ENCODE measurements around the gene FAM13A. TPM values are rescaled to one million over a fixed set of nuclear protein-coding genes. Genes with fewer than 3 reads are reported as not detected.

FAM13A gene
- polyA plus RNA-seq, 1 of the 3 experiments (the other 2 are of a cell fraction) = 0.67 TPM

GRCh38 chr4:88745175-88745574 is 311.8 kb downstream of the FAM13A start:
- no peaks in the 10 kb centered on the region for H3K27me3 ChIP-seq (ENCODE audit: insufficient read depth)
- H3K9me2 ChIP-seq = no peaks in the 10 kb centered on the region
- ChIA-PET CTCF (interaction anchor here (1.1 kb wide), 1 partner anchor 72 kb away, joined by 4 read pairs; no protein-coding TSS in a partner anchor), POLR2A (no interaction called here)
- no peaks in the 10 kb centered on the region for H3K9me3 ChIP-seq
- no peak for DNase-seq
- H3F3A ChIP-seq (replicated peaks; ENCODE audit: insufficient read depth) = no peaks in the 10 kb centered on the region
- TF ChIP-seq JUND (IDR thresholded peaks at IDR 0.05) (no peak), REST (IDR thresholded peaks at IDR 0.05; ENCODE audit: low read depth, low read length) (no peak), FOSL2 (IDR thresholded peaks at IDR 0.05; ENCODE audit: borderline replicate concordance, low read depth) (no peak)
- TF ChIP-seq, protein P1, sequence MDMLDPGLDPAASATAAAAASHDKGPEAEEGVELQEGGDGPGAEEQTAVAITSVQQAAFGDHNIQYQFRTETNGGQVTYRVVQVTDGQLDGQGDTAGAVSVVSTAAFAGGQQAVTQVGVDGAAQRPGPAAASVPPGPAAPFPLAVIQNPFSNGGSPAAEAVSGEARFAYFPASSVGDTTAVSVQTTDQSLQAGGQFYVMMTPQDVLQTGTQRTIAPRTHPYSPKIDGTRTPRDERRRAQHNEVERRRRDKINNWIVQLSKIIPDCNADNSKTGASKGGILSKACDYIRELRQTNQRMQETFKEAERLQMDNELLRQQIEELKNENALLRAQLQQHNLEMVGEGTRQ (IDR thresholded peaks at IDR 0.05; ENCODE audit: borderline replicate concordance, low read depth, low read length) = no peak
- WGBS (ENCODE audit: low lambda C conversion rate) = 85% methylated on average over 1 of the region's 1 CpG
- H3K4me3 ChIP-seq (ENCODE audit: low read depth in 2 of 2, low read length in 1 of 2) = no peak overlapping the region
- H3K36me3 ChIP-seq (replicated peaks in 1 of 2; ENCODE audit: control insufficient read depth in 1 of 2, insufficient read depth in 2 of 2, low read length in 1 of 2) = peaks cover 0 to 3% of the 10 kb centered on the region in 2 experiments
- H2AFZ ChIP-seq (ENCODE audit: low read depth) = no peak overlapping the region
- H4K20me1 ChIP-seq (ENCODE audit: insufficient read depth) = no peaks in the 10 kb centered on the region
- no peak overlapping the region for H3K9ac ChIP-seq
- no peaks in the 10 kb centered on the region for H3K79me2 ChIP-seq (ENCODE audit: insufficient read depth)
- H3K4me1 ChIP-seq (ENCODE audit: control insufficient read depth in 1 of 2, insufficient read depth in 2 of 2, low read depth in 1 of 2, low read length in 1 of 2) = no peaks in the 10 kb centered on the region; a peak in 1 of 4 replicates
- no peak overlapping the region for H3K27ac ChIP-seq (ENCODE audit: low read depth in 2 of 2, low read length in 1 of 2)
- H3K4me2 ChIP-seq = no peak overlapping the region

DNA sequence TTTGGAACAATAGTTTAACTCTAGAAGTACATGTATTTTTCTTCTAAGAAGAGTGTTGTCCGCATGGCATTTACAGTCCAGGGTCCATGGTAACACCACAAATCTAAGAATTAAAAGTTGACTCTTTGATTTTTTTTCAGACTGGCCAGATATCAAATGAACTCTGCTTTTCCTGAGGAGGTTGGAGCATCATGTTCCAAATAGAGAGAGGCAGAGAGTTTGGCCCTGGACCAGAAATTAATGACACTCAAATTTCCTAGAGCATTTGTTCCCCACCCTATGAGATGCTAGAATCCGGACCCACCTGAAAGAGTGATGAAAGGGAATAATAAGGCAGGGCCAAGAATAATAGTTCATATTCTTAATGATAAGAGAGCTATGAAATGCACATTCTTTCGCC is 312.4 kb downstream of the FAM13A start:
- H4K20me1 ChIP-seq (ENCODE audit: insufficient read depth) = no peaks in the 10 kb centered on the region
- ChIA-PET CTCF (interaction anchor here (1.1 kb wide), 1 partner anchor 72 kb away, joined by 4 read pairs; no protein-coding TSS in a partner anchor), POLR2A (no interaction called here)
- no peaks in the 10 kb centered on the region for H3F3A ChIP-seq (replicated peaks; ENCODE audit: insufficient read depth)
- 89% methylated on average over 3 of the region's 3 CpGs for WGBS (ENCODE audit: low lambda C conversion rate)
- H2AFZ ChIP-seq (ENCODE audit: low read depth) = no peak overlapping the region; the same call in 1 of the 2 replicates
- H3K4me2 ChIP-seq = no peak overlapping the region
- peaks cover 0 to 3% of the 10 kb centered on the region in 2 experiments for H3K36me3 ChIP-seq (replicated peaks in 1 of 2; ENCODE audit: control insufficient read depth in 1 of 2, insufficient read depth in 2 of 2, low read length in 1 of 2)
- no peak overlapping the region for H3K9ac ChIP-seq
- no peaks in the 10 kb centered on the region for H3K9me3 ChIP-seq
- H3K27me3 ChIP-seq (ENCODE audit: insufficient read depth) = no peaks in the 10 kb centered on the region
- H3K27ac ChIP-seq (ENCODE audit: low read depth in 2 of 2, low read length in 1 of 2) = no peak overlapping the region; a peak in 1 of 4 replicates
- no peaks in the 10 kb centered on the region for H3K9me2 ChIP-seq
- DNase-seq = no peak
- no peaks in the 10 kb centered on the region; a peak in 1 of 4 replicates for H3K4me1 ChIP-seq (ENCODE audit: control insufficient read depth in 1 of 2, insufficient read depth in 2 of 2, low read depth in 1 of 2, low read length in 1 of 2)
- TF ChIP-seq RFX5 (IDR thresholded peaks at IDR 0.05; ENCODE audit: low read length) = no peak
- TF ChIP-seq, protein P2, sequence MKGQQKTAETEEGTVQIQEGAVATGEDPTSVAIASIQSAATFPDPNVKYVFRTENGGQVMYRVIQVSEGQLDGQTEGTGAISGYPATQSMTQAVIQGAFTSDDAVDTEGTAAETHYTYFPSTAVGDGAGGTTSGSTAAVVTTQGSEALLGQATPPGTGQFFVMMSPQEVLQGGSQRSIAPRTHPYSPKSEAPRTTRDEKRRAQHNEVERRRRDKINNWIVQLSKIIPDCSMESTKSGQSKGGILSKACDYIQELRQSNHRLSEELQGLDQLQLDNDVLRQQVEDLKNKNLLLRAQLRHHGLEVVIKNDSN (IDR thresholded peaks at IDR 0.05; ENCODE audit: borderline replicate concordance, low read depth) = no peak
- TF ChIP-seq GATA2 (CRISPR knock-in tag; IDR thresholded peaks at IDR 0.05) = no peak
- TF ChIP-seq POLR2AphosphoS5 (IDR thresholded peaks at IDR 0.05; ENCODE audit: low read depth, low read length) = no peak
- TF ChIP-seq SMC3 (IDR thresholded peaks at IDR 0.05; ENCODE audit: low read depth, low read length) = no peak
- no peak for TF ChIP-seq RAD21 (IDR thresholded peaks at IDR 0.05; ENCODE audit: low read length)
- no peak for TF ChIP-seq MXI1 (IDR thresholded peaks at IDR 0.05; ENCODE audit: low read depth, low read length)
- TF ChIP-seq JUND (IDR thresholded peaks at IDR 0.05) = no peak
- TF ChIP-seq, protein P1 (IDR thresholded peaks at IDR 0.05; ENCODE audit: borderline replicate concordance, low read depth, low read length) = no peak
- no peak for TF ChIP-seq EZH2phosphoT487 (IDR thresholded peaks at IDR 0.05; ENCODE audit: borderline replicate concordance, low read depth)
- no peak for TF ChIP-seq TCF12 (IDR thresholded peaks at IDR 0.05)
- H3K79me2 ChIP-seq (ENCODE audit: insufficient read depth) = no peaks in the 10 kb centered on the region
- H3K4me3 ChIP-seq (ENCODE audit: low read depth in 2 of 2, low read length in 1 of 2) = no peak overlapping the region
